ENCODE results near the gene INCA1.

Gene INCA1

DNA sequence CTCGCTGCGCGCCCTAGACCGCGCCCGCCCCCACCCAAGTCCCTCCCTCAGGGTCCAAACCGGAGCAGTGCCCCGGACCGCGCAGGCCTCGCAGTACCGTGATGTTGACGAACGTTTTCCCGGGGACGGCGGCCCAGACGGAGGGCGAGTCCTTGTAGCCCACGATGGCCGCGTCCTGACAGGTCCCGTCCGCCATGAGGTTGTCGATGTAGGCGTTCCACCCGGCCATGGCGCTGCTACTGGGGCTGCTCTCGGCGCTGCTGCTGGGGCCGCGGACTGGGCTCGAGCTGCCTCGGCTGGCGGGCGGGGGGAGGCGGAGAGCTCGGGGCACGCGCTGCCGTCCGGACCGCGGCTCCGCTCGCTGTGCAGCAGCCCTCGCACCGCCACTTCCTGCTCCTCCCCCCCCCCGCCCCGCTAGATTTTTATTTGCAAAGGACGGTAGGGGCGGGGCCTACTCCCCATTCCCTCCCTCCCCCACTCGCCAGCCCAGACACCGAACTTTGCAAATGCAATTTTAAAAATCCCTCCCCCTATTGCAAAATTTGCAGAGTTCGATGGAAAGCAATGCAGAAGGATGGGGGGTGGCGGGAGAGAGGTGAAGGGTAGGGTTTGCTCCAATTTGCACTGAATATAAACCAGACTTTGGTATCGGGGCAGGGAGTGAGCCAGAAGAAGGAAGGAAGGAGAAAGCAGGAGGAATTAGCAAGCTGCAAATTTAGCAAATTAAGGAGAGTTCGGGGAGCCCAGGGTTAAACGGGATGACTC is 49.0 kb downstream of the INCA1 start, which contains the start of gene PFN1:
PFN1 (minus strand) TSS at position 365 of the 765 bp plus-strand sequence; CDS start at position 229, 136 bp downstream.
- DNase-seq (ENCODE audit: low spot score) = peak; percentile 93

DNA sequence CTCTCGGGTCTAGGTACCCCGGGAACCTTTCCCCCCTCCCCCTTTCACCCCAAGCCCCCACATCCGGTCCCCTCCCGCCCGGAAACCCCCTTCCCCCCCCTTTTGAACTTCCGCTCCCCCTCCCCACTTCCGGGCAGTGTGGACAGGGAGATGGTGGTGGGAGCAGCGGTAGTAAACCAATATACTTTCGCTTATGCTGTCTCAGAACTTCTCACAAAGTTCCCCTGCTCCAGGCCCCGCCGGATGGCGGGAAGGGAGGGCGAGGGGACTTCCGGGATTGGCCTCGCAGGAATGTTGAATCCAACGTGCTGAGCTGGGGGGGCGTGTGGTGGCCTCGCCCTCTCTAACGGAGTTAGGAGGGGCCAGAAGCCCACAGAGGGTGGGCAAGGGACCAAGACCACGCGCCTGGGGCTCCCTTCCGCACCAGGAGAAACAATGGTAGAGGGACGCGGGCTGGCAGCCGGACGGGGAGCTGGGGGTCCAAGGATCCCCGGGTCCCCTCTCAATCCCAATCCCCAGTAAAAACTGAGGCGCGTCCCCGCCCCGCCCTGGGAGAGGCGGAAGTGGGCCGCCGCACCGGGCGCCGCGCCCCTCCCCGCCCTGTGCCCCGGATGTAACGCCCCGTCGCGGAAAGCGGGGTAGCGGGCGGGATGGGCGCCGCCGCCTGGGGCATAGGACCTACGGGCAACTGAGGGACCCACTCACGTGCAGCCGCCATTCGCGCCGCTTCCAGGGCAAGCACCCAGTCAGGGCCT is 49.7 kb downstream of the INCA1 start:
- DNase-seq (ENCODE audit: low spot score) = peak; percentile 75

DNA sequence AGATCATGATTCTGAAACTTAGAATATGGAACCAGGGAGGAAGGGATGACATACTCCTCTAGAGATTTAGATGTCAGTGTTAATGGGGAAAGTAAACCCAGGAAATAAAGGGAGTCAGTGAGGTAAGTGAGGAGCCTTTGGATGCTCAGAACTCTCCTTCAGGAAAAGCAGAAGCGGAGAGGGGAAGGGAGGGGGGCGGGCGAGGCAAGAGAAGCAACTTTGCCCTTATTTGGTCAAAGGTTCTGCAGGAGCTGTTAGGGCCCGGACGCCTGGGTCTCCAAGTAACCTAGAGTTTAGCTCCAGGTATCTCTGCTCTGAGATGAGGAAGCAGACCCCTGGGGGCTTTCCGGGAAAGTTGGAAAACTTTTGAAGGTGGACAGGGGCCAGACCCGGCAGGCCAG is 50.3 kb downstream of the INCA1 start:
- no peak for DNase-seq (ENCODE audit: low spot score)

DNA sequence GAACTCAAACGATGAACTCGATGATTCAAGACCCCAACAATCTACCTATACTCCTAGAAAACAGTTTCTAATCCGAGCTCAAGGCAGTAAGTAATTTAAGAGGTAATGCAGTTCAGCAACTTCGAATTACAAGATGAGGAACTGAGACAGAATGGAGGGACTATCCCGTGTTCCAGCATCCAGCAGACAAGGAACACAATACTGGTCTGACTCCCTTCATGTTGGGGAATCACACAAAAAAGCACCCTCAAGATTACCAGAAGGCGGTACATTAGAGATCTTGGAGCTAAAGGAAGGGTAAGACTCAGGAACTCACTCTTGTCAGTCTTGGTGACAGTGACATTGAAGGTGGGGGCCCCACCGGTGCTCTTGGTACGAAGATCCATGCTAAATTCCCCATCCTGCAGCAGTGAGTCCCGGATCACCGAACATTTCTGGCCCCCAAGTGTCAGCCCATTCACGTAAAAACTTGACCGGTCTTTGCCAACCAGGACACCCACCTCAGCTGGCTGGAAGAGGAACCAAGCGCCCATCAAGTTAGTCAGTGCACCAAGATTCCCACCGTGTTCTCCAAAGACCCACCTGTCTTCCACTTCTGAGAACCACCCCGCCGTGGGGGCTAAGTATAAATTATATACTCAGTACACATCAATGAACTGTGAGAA is 50.9 kb downstream of the INCA1 start:
- no peak for DNase-seq (ENCODE audit: low spot score)

DNA sequence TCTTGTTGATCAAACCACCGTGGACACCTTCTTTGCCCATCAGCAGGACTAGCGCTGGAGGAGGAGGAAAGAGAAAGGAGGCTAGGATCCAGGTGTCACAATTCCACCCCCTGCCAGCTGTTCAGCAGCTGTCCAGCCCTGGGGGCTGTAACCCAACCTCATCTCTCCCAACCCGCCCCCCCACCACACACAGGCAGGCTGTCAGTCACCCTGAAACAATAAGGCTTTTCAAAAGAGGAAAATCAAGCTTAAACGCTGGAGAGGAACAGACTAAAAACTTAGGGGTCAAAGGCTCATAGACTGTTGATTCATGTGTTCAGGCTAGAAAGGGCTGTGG is 51.4 kb downstream of the INCA1 start:
- no peak for DNase-seq (ENCODE audit: low spot score)

DNA sequence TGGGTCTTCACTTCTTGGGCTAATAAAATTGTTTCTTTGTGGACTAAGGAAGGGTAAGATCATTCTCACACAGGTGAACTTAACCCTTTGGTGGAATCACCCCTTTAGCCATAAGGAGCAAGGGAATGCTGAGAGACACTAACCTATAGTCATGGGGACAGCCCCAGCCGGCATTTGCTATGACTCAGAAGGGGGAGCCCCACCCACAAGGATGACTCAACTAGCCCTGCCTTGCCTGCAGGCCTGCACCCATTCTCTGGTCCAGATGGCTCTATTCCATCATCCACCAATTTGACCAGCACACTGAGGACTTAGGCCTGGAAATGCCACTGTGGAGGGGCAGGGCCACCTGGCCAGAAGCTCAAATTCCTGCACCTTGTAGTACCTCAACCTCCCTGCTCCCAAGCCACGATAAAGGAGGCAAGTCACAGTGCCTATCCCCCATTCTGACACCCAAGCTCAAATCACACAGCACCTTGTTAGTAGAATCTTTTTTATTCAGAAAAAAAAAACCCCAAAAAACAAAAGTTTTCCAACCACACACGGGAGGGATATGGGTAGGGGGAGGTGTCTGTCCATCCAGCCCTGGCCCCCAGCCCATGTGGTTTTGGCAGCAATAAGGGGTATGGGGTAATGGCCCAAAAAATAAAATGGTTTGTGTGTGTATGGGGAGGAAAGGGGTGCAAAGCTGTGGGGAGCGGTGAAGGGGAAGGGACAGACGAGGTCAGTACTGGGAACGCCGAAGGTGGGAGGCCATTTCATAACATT is 52.0 kb downstream of the INCA1 start:
- DNase-seq (ENCODE audit: low spot score) = no peak

DNA sequence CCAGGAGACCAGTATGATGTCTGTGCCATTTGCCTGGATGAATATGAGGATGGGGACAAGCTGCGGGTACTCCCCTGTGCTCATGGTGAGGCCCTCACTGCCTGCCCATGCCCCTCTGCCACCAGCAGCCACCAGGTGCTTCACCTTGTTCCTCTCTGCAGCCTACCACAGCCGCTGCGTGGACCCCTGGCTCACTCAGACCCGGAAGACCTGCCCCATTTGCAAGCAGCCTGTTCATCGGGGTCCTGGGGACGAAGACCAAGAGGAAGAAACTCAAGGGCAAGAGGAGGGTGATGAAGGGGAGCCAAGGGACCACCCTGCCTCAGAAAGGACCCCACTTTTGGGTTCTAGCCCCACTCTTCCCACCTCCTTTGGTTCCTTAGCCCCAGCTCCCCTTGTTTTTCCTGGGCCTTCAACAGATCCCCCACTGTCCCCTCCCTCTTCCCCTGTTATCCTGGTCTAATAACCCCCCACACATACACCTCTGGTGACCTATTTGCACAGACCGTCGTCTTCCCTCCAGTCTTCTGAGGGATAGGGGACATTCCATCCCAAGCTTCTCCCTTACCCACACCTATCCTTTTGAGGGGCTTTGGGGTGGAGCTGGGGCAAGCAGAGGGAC is 52.7 kb downstream of the INCA1 start:
- no peak for DNase-seq (ENCODE audit: low spot score)

DNA sequence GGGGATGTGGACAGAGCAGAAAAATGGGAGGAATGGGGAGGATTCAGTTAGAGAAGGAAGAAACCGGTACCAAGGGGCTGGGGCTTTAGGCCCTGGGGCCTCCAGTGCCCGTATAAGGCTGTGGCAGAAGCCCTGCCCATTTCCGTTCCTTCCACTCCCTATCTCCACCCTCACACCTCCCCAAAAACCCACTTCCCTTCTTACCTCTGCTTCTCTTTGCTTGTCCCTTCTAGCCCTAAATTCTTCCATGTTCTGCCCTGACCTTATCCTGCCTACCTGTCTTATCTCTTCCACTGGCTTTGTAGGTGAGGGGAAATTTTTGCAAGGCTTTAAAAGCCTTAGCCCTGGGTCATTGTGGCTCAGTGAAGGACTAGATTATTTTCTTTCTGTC is 53.2 kb downstream of the INCA1 start:
- DNase-seq (ENCODE audit: low spot score) = peak; percentile 46

DNA sequence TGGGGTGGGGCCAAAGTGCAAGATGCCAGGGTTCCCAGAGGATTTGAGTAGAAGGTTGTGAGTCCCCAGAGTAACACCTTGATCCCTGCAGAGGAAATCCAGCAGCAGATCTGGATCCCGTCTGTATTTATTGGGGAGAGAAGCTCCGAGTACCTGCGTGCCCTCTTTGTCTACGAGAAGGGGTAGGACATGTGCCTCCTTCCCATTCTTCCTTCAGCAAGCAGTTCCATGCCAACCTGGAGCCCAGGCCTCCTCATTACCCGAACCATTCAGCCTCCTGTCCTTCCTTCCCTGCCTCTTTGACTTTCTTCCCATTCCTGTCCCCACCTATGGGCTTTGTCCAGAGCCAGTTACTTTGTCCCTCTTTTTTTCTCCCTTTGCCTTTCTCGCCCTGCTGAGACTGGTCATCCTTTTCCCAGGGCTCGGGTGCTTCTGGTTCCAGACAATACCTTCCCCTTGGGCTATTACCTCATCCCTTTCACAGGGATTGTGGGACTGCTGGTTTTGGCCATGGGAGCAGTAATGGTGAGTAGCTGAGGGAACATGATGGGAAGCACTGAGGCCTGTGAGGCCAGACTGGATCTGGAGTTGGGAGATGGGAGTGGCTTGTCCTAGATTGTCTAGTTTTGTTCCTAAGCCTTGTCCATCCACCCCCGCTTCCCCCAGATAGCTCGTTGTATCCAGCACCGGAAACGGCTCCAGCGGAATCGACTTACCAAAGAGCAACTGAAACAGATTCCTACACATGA is 54.4 kb downstream of the INCA1 start:
- DNase-seq (ENCODE audit: low spot score) = no peak

DNA sequence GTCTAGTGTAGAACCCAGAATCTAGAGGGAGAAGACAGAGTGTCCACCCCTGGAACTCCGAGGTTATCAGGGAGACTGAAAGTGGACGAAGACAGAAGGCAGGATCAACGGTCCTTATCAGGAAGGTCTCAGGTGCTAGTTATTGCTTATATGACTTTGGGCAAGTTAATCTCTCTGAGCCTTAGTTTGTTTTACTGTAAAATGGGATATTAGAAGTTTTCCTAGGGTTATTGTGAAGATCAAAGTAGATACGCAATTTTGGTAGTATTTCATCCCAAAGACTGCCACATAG is 56.1 kb downstream of the INCA1 start:
- DNase-seq (ENCODE audit: low spot score) = peak; percentile 2

DNA sequence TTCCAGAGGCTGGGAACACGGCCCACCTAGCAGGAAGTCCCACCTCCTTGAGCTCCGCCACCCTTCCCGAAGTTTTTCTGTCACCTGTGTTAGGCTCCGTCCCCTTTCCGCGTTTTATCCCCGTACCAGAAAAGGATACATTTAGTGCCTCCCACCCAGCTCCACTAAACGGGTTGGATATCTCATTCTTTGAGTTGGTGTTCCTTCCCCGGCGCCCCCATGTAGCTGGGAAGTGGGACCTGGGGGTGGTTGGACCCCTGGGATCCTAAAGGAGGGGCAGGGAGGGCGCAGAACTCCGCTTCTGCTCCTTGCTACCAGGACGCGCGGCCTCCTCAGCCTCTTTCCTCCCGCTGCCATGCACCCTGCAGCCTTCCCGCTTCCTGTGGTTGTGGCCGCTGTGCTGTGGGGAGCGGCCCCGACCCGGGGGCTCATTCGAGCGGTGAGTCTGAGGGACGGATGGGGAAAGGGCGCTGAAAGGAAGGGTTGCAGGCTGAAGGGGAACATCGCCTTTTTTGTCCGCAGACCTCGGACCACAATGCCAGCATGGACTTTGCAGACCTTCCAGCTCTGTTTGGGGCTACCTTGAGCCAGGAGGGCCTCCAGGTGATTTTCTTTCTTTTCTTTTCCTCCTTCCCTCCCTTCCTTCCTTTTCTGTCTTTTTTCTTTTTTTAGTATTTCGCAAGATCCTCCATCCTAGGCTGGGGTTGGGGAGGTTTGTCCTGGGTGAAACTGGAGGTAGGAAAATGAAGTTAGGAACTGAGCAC is 56.6 kb downstream of the INCA1 start:
- peak; percentile 22 for DNase-seq (ENCODE audit: low spot score)

DNA sequence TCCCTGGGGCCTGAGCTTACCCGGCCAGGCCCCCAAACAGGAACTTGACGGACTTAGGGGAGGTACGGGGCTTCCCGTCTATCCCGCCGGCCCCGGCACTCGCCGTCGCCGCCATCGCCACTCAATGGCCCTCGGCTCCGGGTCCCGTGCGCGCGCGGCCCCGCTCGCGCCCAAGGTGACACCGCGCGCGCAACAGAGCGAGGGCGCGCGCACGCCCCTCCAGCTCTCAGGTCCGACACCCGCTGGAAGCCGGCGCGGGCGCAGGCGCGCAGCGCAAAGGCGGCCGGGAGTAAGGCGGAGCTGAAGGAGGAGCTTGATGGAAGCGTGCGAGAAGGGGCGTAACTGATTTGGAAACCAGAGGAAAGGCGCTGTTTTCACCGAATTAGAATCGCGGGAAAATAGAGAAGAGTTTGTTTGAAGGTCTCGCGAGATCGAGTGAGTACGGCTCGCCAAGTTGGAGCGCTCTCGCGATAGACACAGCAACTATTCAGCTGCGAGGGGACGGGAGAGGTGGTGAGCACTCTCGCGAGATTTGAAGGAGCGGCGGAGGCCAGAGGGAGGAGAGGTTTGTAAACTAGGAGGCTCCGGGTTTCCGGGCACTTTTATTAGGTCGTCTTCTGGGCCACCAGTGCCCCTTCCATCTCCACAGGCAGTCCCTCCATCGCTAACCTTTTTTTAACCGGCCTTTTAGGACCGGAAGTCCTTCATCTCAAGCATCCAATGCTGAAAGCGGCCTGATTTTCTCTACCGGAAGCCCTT is 57.3 kb downstream of the INCA1 start, which contains the start of the genes RNF167 and SLC25A11:
RNF167 (plus strand) TSS at position 473 of the 759 bp plus-strand sequence. CDS start 642 bp downstream, outside the sequence.
SLC25A11 (minus strand) TSS at position 251 of the 759 bp plus-strand sequence; CDS start at position 115, 136 bp downstream.
- DNase-seq (ENCODE audit: low spot score) = peak; percentile 98

DNA sequence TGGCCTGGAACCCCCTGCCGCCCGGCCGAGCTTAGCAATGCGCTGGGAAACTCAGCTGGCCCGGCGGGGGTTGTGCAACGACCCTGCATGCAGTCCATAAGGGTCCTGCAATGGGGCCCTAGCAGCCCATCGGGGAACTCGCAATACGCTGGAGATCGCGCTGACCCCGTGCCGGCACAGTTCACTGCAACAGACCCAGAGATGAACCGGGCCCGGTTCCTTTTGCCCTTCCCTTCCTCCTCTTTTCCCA is 57.9 kb downstream of the INCA1 start:
- DNase-seq (ENCODE audit: low spot score) = no peak

DNA sequence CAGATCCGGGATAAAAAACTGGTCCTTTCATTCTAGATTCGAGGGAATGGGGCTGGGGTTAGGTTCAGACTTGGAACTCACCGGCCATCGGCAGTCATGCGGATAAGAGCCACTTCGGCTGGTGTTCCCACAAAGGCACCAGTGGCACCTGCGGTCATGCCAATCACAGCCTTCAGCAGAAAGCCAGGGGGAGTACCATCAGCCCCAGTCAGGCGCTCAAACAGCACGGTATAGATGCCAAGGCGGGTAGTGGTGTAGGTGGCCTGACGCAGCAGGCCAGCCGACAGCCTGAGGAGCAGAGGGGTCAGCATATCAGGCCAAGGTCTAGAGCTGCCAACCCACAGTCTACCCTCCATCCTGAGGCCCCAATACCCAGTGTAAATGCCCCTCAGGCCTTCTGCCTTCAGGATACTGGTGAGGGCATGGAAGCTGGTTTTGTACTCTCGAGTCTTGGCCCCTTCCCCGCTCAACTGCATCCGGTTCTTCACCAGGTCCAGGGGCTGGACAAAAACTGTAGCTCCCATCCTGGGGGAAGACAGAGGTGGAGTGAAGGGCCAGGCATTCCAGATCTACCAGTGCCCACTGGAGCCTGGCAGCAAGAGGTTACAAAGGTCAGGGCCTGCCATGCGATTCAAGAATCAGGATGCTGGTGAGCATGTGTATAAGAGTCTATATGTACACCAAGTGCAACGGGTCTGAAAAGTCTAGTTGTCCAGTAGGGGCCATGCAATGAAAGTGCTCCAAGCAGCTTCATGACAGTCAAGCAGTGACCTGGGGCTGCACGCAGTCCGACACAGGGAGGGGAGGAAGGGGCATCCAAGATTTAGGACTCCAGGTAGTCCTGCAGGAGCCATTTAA is 58.4 kb downstream of the INCA1 start:
- DNase-seq (ENCODE audit: low spot score) = peak; percentile 1
